Type B pancreatic cell (in vitro differentiated cells): ENCODE results near the gene PBX4. TPM values are rescaled to one million over a fixed set of nuclear protein-coding genes. Genes with fewer than 3 reads are reported as not detected.
"Not testable (repeated sequence)": the region's sequence is repeated elsewhere in the genome, so short reads cannot be mapped to it uniquely, and the experiment has no call there.

Experiments used
- DNase-seq: peaks from one replicate; pipeline ENCODE4 v3.0.0; 2021; ENCODE audit warnings: mixed read lengths; ENCODE audit not compliant: unreplicated experiment; ENCODE audit errors: extremely low spot score
- H3K27ac Mint-ChIP-seq: 2 replicates; pipeline ENCODE4 v1.8.0; 2021; ENCODE audit warnings: mild to moderate bottlenecking, mixed read lengths
- H3K27me3 Mint-ChIP-seq: 2 replicates; pipeline ENCODE4 v1.8.0; 2021; ENCODE audit warnings: mixed read lengths
- H3K36me3 Mint-ChIP-seq: 2 replicates; pipeline ENCODE4 v1.8.0; 2021; ENCODE audit warnings: mixed read lengths
- H3K4me1 Mint-ChIP-seq: one replicate; pipeline ENCODE4 v1.8.0; 2021; ENCODE audit warnings: mixed read lengths; ENCODE audit not compliant: unreplicated experiment
- H3K4me3 Mint-ChIP-seq: 2 replicates; pipeline ENCODE4 v1.8.0; 2021; ENCODE audit warnings: mild to moderate bottlenecking, mixed read lengths
- H3K9me3 Mint-ChIP-seq: 2 replicates; pipeline ENCODE4 v1.8.0; 2021; ENCODE audit warnings: mixed read lengths
- CTCF ChIP-seq: fragments of 200-600 bp; sonication (generic); conservative IDR thresholded peaks from 2 replicates; pipeline ENCODE4 v1.5.0; 2021; ENCODE audit warnings: antibody characterized with exemption, mild to moderate bottlenecking
- total RNA-seq: library from RNA; stranded (reverse); gene quantifications from 2 replicates; pipeline ENCODE4 v1.2.1, GENCODE V29; 2021; ENCODE audit warnings: low replicate concordance

The PBX4 gene
- total RNA-seq, 1 donor from 2014 or later = 10.9 TPM

GRCh38 chr19:19619181-19619848, 828 bp upstream of the PBX4 start:
- no peak for TF ChIP-seq CTCF
- H3K9me3 Mint-ChIP-seq = no peaks in the 10 kb centered on the region
- H3K4me3 Mint-ChIP-seq = peak overlapping the region; percentile 91
- H3K4me1 Mint-ChIP-seq = peaks cover 26% of the 10 kb centered on the region
- no peak for DNase-seq
- peak overlapping the region; percentile 79 for H3K27ac Mint-ChIP-seq
- no peaks in the 10 kb centered on the region for H3K36me3 Mint-ChIP-seq
- H3K27me3 Mint-ChIP-seq = no peaks in the 10 kb centered on the region

GRCh38 chr19:19615086-19615485, 3.4 kb downstream of the PBX4 start:
- no peak for DNase-seq
- H3K9me3 Mint-ChIP-seq = no peaks in the 10 kb centered on the region
- no peak overlapping the region for H3K27ac Mint-ChIP-seq
- H3K36me3 Mint-ChIP-seq = peaks cover 9% of the 10 kb centered on the region
- no peak for TF ChIP-seq CTCF
- H3K27me3 Mint-ChIP-seq = no peaks in the 10 kb centered on the region
- H3K4me1 Mint-ChIP-seq = peaks cover 43% of the 10 kb centered on the region
- H3K4me3 Mint-ChIP-seq = no peak overlapping the region

DNA sequence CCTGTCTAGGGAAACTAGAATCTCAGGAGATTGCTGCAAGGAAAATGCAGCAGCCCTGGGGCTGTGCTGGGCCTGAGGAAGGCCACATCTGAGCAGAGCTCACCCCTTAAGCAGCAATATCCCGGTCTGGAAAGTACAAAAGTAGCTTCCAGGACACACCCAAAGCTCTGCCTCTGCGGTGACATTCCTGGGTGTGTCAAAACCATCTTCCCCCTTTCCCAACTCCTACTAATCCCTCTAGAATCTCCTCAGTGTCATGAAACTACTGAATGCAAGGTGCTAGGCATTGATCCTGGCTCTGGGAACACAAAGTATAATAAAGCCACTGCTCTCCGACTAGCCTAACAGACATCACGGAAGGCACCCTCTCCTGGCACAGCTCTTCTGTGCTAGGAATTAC, 5.0 kb downstream of the PBX4 start:
- Mint-ChIP-seq H3K27ac (peak overlapping the region; percentile 90), H3K9me3 (no peaks in the 10 kb centered on the region), H3K4me3 (peak overlapping the region; percentile 49), H3K4me1 (peaks cover 28% of the 10 kb centered on the region), H3K36me3 (peaks cover 9% of the 10 kb centered on the region), H3K27me3 (no peaks in the 10 kb centered on the region)
- DNase-seq = no peak
- no peak for TF ChIP-seq CTCF

DNA sequence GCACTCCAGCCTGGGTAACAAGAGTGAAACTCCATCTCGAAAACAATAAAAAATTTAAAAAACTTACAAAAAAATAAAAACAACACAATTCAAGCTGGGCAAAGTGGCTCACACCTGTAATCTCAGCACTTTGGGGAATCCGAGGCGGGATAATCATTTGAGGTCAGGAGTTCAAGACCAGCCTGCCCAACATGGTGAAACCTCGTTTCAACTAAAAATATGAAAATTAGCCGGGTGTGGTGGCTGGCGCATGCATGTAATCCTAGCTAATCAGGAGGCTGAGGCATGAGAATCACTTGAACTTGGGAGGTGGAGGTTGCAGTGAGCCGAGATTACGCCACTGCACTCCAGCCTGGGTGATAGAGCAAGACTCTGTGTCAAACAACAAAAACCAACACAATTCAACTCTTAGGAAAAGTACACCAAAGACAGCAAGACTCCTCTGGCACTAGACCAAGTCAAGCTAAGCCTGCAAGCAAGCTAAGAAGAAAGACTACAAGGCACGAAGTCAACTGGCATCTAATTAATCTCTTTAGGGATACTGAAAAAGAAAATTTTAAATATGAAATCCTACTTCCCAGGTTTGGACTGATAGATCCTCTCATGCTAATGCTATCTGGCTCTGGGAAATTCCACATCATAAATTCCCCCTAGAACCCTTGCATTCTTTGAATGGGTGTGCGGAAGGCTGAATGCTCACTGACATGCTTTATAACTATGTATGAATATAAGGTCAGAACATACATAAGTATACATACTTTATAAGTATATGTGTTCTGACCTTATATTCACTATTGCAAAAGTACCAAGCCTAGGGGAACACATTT, 7.9 kb downstream of the PBX4 start:
- TF ChIP-seq CTCF = no peak
- Mint-ChIP-seq H3K4me1 (peaks cover 20% of the 10 kb centered on the region), H3K27ac (no peak overlapping the region), H3K9me3 (no peaks in the 10 kb centered on the region), H3K27me3 (no peaks in the 10 kb centered on the region), H3K36me3 (peaks cover 12% of the 10 kb centered on the region), H3K4me3 (no peak overlapping the region)
- DNase-seq = no peak

GRCh38 chr19:19606686-19607085, 11.8 kb downstream of the PBX4 start:
- H3K9me3 Mint-ChIP-seq, H3K4me3 Mint-ChIP-seq, H3K27me3 Mint-ChIP-seq, DNase-seq, H3K36me3 Mint-ChIP-seq, H3K4me1 Mint-ChIP-seq: not testable (repeated sequence)
- H3K27ac Mint-ChIP-seq = peak overlapping the region; percentile 86

DNA sequence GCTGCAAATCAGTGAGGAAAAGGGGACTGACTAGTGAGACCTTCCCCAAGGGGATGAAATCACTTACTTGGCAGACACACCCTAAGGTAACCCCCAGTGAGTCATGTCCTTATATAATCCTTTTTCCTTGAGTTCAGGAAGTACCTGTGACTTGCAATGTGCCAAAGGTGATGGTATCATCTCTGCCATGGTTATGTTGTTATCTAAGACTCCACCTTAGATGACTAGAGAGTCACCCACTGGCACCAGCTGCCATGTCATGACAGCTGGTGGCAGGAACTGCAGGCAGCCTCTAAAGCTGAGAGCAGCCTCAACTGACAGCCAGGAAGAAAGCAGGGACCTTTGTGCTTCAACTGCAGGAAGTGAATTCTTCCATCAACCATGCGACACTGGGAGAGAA, 12.5 kb downstream of the PBX4 start:
- H3K27ac Mint-ChIP-seq = peak overlapping the region; percentile 86
- no peak overlapping the region for H3K4me3 Mint-ChIP-seq
- H3K4me1 Mint-ChIP-seq = peaks cover 10% of the 10 kb centered on the region
- DNase-seq = no peak
- H3K9me3 Mint-ChIP-seq = no peaks in the 10 kb centered on the region
- H3K36me3 Mint-ChIP-seq = peaks cover 6% of the 10 kb centered on the region
- no peaks in the 10 kb centered on the region for H3K27me3 Mint-ChIP-seq
- no peak for TF ChIP-seq CTCF
